DOHH2 (cell line): Measurements from ENCODE around the gene KRTAP10-10.

ENCODE experiments used
- CTCF ChIP-seq: fragments of 200-600 bp; sonication (generic); IDR thresholded peaks from one replicate; pipeline ENCODE4 v1.5.1; 2014; ENCODE audit warnings: antibody characterized with exemption, mild to moderate bottlenecking, low read depth, low read length; ENCODE audit not compliant: poor library complexity, severe bottlenecking
- EZH2phosphoT487 ChIP-seq: fragments of 200-600 bp; sonication (generic); IDR thresholded peaks from 2 replicates; pipeline ENCODE4 v1.6.1; 2017; ENCODE audit warnings: borderline replicate concordance, mild to moderate bottlenecking, antibody characterized with exemption, low read length, moderate library complexity, mixed read lengths

- no peak for TF ChIP-seq CTCF
- no peak for TF ChIP-seq EZH2phosphoT487
Observed at GRCh38 chr21:44602463-44602850, 34.7 kb upstream of the KRTAP10-10 start.
